ENCODE measurements around the gene HOXC11.

HOXC11 gene

GRCh38 chr12:53972722-53973235 lies at the start of gene HOXC11:
TSS of gene HOXC11 (plus strand) at chr12:53973126. CDS start at chr12:53973242, 116 bp downstream.
- DNase-seq (ENCODE audit: low spot score) = no peak

- DNase-seq (ENCODE audit: low spot score) = no peak
These were observed 48.2 kb upstream of the HOXC11 start for GRCh38 chr12:53924521-53925405.

- DNase-seq (ENCODE audit: low spot score) = no peak
These were observed 45.5 kb upstream of the HOXC11 start for GRCh38 chr12:53927220-53928029.

GRCh38 chr12:53928054-53928835 lies 44.7 kb upstream of the HOXC11 start:
- DNase-seq (ENCODE audit: low spot score) = no peak

- DNase-seq (ENCODE audit: low spot score) = no peak
These were observed 43.4 kb upstream of the HOXC11 start for GRCh38 chr12:53929527-53929926.

GRCh38 chr12:53930591-53931255 lies 42.2 kb upstream of the HOXC11 start:
- no peak for DNase-seq (ENCODE audit: low spot score)

- no peak for DNase-seq (ENCODE audit: low spot score)
These were observed 40.9 kb upstream of the HOXC11 start for GRCh38 chr12:53931844-53932581.

GRCh38 chr12:53932915-53933314 lies 40.0 kb upstream of the HOXC11 start:
- no peak for DNase-seq (ENCODE audit: low spot score)

- no peak for DNase-seq (ENCODE audit: low spot score)
These were observed 37.3 kb upstream of the HOXC11 start for GRCh38 chr12:53935383-53936341.

GRCh38 chr12:53937099-53937498 lies 35.8 kb upstream of the HOXC11 start:
- DNase-seq (ENCODE audit: low spot score) = no peak

- no peak for DNase-seq (ENCODE audit: low spot score)
These were observed 35.2 kb upstream of the HOXC11 start for GRCh38 chr12:53937596-53938325.

GRCh38 chr12:53938326-53939140 lies 34.4 kb upstream of the HOXC11 start, which contains the start of gene HOXC13:
TSS of gene HOXC13 (plus strand) at chr12:53938831. CDS start at chr12:53938907, 76 bp downstream.
- peak; percentile 99 for DNase-seq (ENCODE audit: low spot score)

- DNase-seq (ENCODE audit: low spot score) = peak; percentile 58
These were observed 33.5 kb upstream of the HOXC11 start for GRCh38 chr12:53939141-53940108.

- DNase-seq (ENCODE audit: low spot score) = no peak
These were observed 32.4 kb upstream of the HOXC11 start for GRCh38 chr12:53940443-53941014.

- no peak for DNase-seq (ENCODE audit: low spot score)
These were observed 31.7 kb upstream of the HOXC11 start for GRCh38 chr12:53941187-53941586.

- no peak for DNase-seq (ENCODE audit: low spot score)
These were observed 31.2 kb upstream of the HOXC11 start for GRCh38 chr12:53941750-53942149.

Measured in HuH-7.5 (cell line).